Measurements from ENCODE around the gene ADCK2.

DNA sequence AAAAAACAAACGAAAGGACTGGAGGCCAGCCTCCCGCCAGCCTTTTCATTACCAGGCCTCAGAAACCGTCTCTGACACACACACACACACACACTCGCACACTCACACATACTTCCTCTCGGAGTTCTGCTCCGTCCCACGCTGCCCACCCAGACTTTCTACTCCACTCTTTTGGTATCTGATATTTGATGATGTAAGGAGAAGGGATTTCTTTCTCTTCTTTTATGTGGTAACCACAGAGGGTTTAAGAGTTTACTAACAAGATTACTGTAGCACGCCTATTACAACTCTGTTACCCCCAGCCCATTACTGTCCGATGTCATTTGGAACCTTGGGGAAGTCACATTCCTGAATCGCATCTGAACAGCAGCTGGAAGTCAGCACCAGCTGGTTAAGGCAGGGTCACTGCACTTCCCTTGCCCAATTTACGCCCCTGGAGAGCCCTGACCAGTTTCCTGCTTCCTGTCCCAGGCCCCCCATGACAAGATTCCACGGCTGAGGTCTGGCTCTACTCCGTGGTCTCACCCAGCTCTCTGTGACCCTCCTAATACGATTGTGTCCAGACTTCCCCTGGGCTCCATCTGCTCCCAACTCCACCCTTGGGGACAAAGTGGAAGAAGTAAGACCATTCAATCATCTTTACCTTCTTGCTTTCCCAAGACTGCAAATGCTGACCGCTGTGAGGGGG is 33.2 kb upstream of the ADCK2 start:
- no peak for TF ChIP-seq POLR2A (IDR thresholded peaks at IDR 0.05; ENCODE audit: low read length)
- no peak for TF ChIP-seq GATA1 (IDR thresholded peaks at IDR 0.05; ENCODE audit: low read depth, low read length)

Data from erythroblast (primary cell).